Panc1 (cell line): ENCODE results near the gene AGBL1.

Source experiments
- POLR2AphosphoS5 ChIP-seq: IDR thresholded peaks from 2 replicates; pipeline ENCODE4 v1.6.1; 2012; ENCODE audit warnings: mild to moderate bottlenecking, low read depth, low read length, moderate library complexity
- REST ChIP-seq, 2 experiments: IDR thresholded peaks; 2 replicates each; pipeline ENCODE4 v1.6.1; 2011 to 2012; ENCODE audit warnings: low read depth in 2 of 2, control low read depth in 1 of 2, low read length in 1 of 2, mild to moderate bottlenecking in 1 of 2, moderate library complexity in 1 of 2; ENCODE audit not compliant: insufficient read depth in 1 of 2
- SIN3A ChIP-seq: IDR thresholded peaks from 2 replicates; pipeline ENCODE4 v1.6.1; 2012; ENCODE audit warnings: low read depth, mild to moderate bottlenecking, low read length, moderate library complexity, borderline replicate concordance; ENCODE audit not compliant: insufficient read depth
- TCF7L2 ChIP-seq: IDR thresholded peaks from 2 replicates; pipeline ENCODE4 v1.6.1; 2011; ENCODE audit warnings: mild to moderate bottlenecking, low read depth, low read length, inconsistent platforms
- TF ChIP-seq, protein P1 (sequence below): fragments of 450-650 bp; IDR thresholded peaks from 2 replicates; pipeline ENCODE4 v1.5.1; 2017; ENCODE audit warnings: mild to moderate bottlenecking

DNA sequence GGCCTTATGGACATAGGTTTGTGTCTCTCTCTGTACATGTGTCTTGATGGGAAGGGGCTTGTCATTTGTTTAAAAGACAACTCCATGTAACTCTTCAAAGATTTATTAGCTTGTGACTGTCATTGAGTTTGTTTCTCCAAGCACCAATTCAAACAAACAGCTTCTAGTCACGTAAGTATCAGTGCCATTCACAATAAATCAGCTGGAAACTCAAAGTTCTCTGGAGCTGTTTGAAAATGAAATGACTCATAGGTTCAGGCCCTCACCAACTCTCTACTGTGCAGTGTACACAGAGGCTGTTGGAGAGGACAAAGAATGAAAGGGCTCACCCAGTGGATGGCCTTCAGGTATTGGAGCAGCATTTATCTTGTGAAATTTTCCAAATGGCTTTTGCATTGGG is 476.3 kb downstream of the AGBL1 start:
- TF ChIP-seq REST (IDR thresholded peaks at IDR 0.05; ENCODE audit: insufficient read depth in 1 of 2, low read depth in 2 of 2, low read length in 1 of 2): no peak
- TF ChIP-seq SIN3A: no peak
- no peak for TF ChIP-seq POLR2AphosphoS5
- TF ChIP-seq, protein P1, sequence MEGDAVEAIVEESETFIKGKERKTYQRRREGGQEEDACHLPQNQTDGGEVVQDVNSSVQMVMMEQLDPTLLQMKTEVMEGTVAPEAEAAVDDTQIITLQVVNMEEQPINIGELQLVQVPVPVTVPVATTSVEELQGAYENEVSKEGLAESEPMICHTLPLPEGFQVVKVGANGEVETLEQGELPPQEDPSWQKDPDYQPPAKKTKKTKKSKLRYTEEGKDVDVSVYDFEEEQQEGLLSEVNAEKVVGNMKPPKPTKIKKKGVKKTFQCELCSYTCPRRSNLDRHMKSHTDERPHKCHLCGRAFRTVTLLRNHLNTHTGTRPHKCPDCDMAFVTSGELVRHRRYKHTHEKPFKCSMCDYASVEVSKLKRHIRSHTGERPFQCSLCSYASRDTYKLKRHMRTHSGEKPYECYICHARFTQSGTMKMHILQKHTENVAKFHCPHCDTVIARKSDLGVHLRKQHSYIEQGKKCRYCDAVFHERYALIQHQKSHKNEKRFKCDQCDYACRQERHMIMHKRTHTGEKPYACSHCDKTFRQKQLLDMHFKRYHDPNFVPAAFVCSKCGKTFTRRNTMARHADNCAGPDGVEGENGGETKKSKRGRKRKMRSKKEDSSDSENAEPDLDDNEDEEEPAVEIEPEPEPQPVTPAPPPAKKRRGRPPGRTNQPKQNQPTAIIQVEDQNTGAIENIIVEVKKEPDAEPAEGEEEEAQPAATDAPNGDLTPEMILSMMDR: no peak
- TF ChIP-seq TCF7L2: no peak
